NOMO-1 treated with dmso at 0.1 percent for 144 hours (cell line): Measurements from ENCODE around the gene TPPP.

Source experiments
- DNase-seq: peaks from one replicate; lab custom pipeline; 2025; ENCODE audit not compliant: unreplicated experiment; lab: John Stamatoyannopoulos, UW

The TPPP gene

GRCh38 chr5:610011-610743 is 83.0 kb downstream of the TPPP start:
- no peak for DNase-seq
